Ishikawa (cell line): ENCODE results near the gene HCK.
A peak's percentile ranks its signal among the peaks of the same experiment; 100 is the strongest.

Experiments
- CEBPB ChIP-seq: IDR thresholded peaks from 2 replicates; pipeline ENCODE4 v1.6.1; 2012
- CREB1 ChIP-seq: IDR thresholded peaks from 2 replicates; pipeline ENCODE4 v1.6.1; 2012; ENCODE audit warnings: low read depth
- EGR1 ChIP-seq: IDR thresholded peaks from 2 replicates; pipeline ENCODE4 v1.6.1; 2012
- EP300 ChIP-seq: IDR thresholded peaks from 2 replicates; pipeline ENCODE4 v1.6.1; 2012; ENCODE audit warnings: borderline replicate concordance
- FOXM1 ChIP-seq: IDR thresholded peaks from 2 replicates; pipeline ENCODE4 v1.6.1; 2012; ENCODE audit warnings: low read depth, borderline replicate concordance
- MAX ChIP-seq: IDR thresholded peaks from 2 replicates; pipeline ENCODE4 v1.6.1; 2012
- NFIC ChIP-seq: IDR thresholded peaks from 2 replicates; pipeline ENCODE4 v1.6.1; 2012
- RAD21 ChIP-seq: IDR thresholded peaks from 2 replicates; pipeline ENCODE4 v1.6.1; 2012; ENCODE audit warnings: low read depth
- REST ChIP-seq: IDR thresholded peaks from 2 replicates; pipeline ENCODE4 v1.6.1; 2012; ENCODE audit warnings: low read depth, mild to moderate bottlenecking
- TAF1 ChIP-seq: IDR thresholded peaks from 2 replicates; pipeline ENCODE4 v1.6.1; 2012; ENCODE audit warnings: low read depth, mild to moderate bottlenecking
- TCF12 ChIP-seq: IDR thresholded peaks from 2 replicates; pipeline ENCODE4 v1.6.1; 2012; ENCODE audit warnings: low read depth
- TEAD4 ChIP-seq: IDR thresholded peaks from 2 replicates; pipeline ENCODE4 v1.6.1; 2012
- YY1 ChIP-seq: IDR thresholded peaks from 2 replicates; pipeline ENCODE4 v1.6.1; 2012; ENCODE audit warnings: low read depth
- ZBTB7A ChIP-seq: IDR thresholded peaks from 2 replicates; pipeline ENCODE4 v1.6.1; 2012; ENCODE audit warnings: low read depth
- TF ChIP-seq, protein P1 (sequence below): IDR thresholded peaks from 2 replicates; pipeline ENCODE4 v1.6.1; 2012

HCK gene

DNA sequence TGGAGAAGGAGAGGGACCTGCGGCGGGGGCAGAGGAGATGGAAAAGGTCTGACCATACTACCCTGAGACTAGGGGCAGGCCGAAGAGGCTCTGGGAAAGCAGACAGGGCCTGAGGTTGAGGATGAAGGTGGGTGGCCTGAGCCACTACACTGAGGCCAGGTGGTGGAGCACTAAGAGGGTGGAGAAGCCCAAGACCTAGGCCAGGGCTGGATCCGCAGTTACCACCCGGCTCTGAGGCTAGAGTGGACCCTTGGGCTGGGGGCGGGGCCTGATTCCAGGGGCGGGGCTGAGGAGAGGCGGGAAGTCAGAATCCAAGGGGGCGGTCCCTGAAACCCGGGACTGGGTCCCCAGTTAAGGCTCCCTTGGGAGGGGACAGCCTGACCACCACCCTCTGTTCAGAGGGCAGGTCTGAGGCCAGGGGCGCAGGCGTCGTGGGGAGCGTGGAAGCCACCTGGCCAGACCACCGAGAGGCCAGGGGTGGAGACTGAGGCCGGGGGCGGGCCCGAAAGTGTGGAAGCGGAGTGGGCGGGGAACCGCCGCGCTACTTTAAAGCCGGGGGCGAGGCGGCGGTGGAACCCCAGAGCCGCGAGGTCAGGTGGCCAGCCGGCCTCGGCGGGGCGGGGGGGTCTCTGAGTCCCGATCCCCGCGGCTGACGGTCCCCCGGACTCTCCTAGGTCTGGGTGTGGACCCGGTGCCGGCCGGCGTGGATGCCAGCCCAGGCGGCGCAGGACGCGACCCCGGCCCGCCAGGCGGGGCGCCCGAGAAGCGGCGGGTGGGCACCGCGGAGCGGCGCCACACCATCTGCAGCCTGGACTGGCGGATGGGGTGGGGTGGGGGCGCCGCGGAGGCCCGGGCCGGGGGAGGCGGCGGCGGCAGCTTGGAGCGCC lies 33.5 kb upstream of the HCK start:
- peak; percentile 39; the same call in 1 of the 2 replicates for TF ChIP-seq EGR1
- TF ChIP-seq EP300, result no peak
- 0 out of 2 replicates have a peak, but pooled peaks have one; percentile 53 for TF ChIP-seq ZBTB7A
- TF ChIP-seq TAF1, result no peak
- TF ChIP-seq, protein P1, sequence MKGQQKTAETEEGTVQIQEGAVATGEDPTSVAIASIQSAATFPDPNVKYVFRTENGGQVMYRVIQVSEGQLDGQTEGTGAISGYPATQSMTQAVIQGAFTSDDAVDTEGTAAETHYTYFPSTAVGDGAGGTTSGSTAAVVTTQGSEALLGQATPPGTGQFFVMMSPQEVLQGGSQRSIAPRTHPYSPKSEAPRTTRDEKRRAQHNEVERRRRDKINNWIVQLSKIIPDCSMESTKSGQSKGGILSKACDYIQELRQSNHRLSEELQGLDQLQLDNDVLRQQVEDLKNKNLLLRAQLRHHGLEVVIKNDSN, result peak; percentile 58
- TF ChIP-seq NFIC, result no peak

- peak; percentile 39; the same call in 1 of the 2 replicates for TF ChIP-seq ZBTB7A
- TF ChIP-seq, protein P1, result no peak
These were observed 32.9 kb upstream of the HCK start for GRCh38 chr20:32019156-32019510.

GRCh38 chr20:32019563-32020463 lies 32.2 kb upstream of the HCK start:
- no peak for TF ChIP-seq ZBTB7A
- no peak for TF ChIP-seq EP300
- no peak for TF ChIP-seq TEAD4
- TF ChIP-seq REST, result no peak
- no peak for TF ChIP-seq YY1

DNA sequence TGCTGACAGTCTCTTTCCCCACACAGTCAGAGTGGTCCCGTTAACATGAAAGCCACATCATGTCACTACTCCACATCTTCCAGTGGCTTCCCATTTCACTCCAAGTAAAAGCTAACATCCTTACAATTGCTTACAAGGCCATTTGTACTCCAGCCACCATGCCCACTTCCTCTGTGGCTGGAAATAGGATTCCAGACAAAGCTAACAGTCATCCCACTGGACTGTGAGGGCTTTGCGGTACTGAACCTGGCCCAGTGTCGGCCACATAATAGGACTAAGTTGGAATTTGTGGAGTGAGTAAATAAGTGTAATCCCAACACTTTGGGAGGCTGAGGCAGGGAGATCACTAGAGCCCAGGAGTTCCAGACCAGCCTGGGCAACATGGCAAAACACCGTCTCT lies 31.0 kb upstream of the HCK start:
- TF ChIP-seq CEBPB, result no peak
- TF ChIP-seq ZBTB7A, result no peak
- no peak for TF ChIP-seq NFIC
- no peak for TF ChIP-seq EP300
- no peak for TF ChIP-seq CREB1
- TF ChIP-seq TCF12, result no peak
- TF ChIP-seq TAF1, result no peak
- no peak for TF ChIP-seq TEAD4
- TF ChIP-seq, protein P1, result no peak
- no peak for TF ChIP-seq EGR1
- no peak for TF ChIP-seq YY1
- no peak for TF ChIP-seq REST
- TF ChIP-seq MAX, result no peak
- no peak for TF ChIP-seq FOXM1
- no peak for TF ChIP-seq RAD21

- TF ChIP-seq FOXM1 (no peak), CREB1 (no peak)
These were observed 27.3 kb upstream of the HCK start for GRCh38 chr20:32024683-32025295.

GRCh38 chr20:32027643-32028042 lies 24.4 kb upstream of the HCK start:
- no peak for TF ChIP-seq CEBPB
- no peak for TF ChIP-seq ZBTB7A
- no peak for TF ChIP-seq RAD21
- no peak for TF ChIP-seq EP300
- no peak for TF ChIP-seq YY1
